GM12872 (cell line): Measurements from ENCODE around the gene UBQLN4.

ENCODE experiments used
- TF ChIP-seq, protein P1 (sequence below): IDR thresholded peaks from 3 replicates; pipeline ENCODE4 v1.5.1; 2011; ENCODE audit warnings: low read depth, mild to moderate bottlenecking, low read length, moderate library complexity; ENCODE audit not compliant: insufficient read depth

UBQLN4 gene

DNA sequence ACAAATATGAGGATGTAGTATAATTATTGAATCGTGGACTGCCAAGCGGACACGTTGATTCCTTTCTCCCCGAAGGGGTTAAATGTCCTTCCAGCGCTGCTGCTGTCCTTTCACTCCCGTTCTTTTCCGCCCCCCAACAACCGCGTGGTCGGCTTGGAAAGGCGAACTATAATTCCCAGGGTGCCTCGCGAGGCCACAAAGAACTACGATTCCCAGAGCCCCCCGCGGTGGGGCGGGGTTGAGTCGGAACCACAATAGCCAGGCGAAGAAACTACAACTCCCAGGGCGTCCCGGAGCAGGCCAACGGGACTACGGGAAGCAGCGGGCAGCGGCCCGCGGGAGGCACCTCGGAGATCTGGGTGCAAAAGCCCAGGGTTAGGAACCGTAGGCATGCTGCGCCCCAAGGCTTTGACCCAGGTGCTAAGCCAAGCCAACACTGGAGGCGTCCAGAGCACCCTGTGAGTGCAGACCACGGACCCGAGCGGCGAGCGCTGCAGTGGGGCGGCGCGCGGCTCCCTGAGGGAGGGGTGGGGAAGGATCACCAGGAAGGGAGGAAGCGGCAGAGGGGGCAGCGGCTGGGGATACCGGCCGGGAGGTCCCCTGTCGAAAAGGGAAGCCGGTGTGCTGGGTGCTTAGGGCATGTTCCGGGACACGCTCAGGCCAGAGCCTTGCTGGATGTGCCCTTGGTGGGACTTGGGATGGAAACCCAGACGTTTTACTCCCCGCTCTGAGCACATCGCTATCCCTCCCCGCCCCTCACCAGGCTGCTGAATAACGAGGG is 1.1 kb upstream of the UBQLN4 start, which contains the start of gene LAMTOR2:
LAMTOR2 (plus strand) TSS at position 283 of the 781 bp plus-strand sequence; CDS start at position 391, 108 bp downstream.
- TF ChIP-seq, protein P1, sequence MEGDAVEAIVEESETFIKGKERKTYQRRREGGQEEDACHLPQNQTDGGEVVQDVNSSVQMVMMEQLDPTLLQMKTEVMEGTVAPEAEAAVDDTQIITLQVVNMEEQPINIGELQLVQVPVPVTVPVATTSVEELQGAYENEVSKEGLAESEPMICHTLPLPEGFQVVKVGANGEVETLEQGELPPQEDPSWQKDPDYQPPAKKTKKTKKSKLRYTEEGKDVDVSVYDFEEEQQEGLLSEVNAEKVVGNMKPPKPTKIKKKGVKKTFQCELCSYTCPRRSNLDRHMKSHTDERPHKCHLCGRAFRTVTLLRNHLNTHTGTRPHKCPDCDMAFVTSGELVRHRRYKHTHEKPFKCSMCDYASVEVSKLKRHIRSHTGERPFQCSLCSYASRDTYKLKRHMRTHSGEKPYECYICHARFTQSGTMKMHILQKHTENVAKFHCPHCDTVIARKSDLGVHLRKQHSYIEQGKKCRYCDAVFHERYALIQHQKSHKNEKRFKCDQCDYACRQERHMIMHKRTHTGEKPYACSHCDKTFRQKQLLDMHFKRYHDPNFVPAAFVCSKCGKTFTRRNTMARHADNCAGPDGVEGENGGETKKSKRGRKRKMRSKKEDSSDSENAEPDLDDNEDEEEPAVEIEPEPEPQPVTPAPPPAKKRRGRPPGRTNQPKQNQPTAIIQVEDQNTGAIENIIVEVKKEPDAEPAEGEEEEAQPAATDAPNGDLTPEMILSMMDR: no peak

DNA sequence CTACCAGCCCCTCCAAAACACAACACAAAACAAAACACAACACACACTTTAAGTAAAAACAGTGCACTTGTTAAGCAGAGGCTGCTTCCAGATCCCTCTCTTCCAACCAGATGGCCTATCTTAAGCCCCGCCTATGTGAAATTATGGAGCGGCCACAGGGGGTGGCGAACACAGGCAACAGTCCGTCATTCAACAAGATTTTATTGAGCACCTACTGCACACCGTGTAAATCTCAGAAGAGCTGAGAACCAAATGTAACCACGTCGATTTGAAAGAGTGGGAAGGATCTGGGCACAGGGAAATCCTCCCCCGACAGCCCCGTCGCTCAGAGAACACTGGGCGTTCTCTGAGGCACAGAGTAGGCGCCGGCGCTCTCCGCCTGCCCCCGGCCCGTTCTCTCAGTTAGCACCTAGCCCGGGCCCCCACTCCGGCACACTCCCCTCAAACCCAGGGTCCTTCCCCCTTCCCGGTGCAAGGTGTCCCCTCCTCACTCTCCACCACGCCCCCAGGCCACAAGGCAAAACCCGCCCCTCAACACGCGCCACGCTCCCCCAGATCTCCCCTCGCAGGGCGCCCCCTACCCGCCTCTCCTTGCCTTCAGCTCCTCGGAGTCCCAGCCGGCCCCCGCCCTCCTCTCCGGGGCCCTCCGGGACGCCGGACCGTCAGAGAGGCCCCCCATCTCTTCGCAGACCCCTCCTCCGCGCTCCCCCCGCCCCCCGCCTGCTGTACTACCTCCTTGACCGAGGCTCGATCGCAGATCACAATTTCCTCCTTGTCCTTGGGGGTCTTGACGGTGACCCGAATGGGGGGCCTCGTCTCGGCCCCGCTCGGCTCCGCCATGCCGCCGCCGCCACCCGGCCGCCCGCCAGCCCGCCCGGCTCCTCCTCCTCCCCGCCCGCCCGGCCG is 483 bp downstream of the UBQLN4 start:
- TF ChIP-seq, protein P1: peak; percentile 53

DNA sequence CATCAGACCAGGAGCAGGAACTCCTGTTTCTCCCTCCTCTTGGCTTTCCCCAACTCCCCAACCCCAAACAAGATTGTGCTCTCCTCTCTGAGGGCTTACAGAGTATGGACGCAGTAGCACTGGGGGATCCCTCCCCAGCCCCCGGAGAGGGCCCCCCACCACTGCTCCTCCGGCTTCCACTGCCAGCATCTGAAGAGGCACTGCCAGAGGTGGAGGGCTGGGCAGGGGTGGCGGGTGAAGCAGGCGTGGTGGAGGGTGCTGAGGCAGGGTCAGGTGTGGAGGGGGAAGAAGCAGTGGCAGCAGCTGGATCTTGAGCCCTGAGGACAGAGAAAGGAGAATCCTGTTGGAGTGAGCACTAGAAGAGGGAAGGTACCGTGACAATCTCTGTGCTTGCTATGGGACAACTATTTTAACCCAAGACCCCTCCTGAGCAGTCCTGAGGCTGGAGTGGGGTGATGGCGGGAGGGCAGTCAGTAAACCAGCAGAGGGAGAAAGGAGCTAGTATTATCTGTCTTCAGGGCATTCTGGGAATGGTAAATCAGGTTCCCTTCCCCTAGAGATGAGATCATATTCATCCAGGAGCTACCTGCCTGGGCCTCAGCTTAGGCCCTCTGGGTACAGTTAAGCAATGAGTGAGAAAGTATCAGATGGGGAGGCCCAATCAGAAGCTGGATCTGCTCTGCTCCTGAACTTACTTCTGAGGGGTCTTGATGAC is 2.4 kb downstream of the UBQLN4 start:
- TF ChIP-seq, protein P1: no peak

DNA sequence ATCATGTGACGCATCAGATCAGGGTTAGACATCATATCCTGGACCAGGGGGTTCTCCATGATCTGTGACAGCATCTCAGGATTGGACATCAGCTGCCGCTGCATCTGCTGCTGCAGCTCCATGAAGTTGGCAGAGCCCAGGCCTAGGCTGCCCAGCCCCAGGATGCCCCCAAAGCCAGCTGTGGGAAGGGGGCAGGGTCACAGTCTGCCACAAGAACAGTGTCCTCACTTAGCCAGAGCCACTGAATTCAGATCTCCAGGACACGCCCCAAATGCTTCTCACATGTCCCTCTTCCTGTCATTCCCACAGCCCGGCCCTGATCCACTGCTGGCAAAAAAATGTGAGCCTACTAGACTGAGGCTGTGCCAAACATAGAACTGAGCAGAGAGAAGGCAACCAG is 3.2 kb downstream of the UBQLN4 start:
- TF ChIP-seq, protein P1: no peak

DNA sequence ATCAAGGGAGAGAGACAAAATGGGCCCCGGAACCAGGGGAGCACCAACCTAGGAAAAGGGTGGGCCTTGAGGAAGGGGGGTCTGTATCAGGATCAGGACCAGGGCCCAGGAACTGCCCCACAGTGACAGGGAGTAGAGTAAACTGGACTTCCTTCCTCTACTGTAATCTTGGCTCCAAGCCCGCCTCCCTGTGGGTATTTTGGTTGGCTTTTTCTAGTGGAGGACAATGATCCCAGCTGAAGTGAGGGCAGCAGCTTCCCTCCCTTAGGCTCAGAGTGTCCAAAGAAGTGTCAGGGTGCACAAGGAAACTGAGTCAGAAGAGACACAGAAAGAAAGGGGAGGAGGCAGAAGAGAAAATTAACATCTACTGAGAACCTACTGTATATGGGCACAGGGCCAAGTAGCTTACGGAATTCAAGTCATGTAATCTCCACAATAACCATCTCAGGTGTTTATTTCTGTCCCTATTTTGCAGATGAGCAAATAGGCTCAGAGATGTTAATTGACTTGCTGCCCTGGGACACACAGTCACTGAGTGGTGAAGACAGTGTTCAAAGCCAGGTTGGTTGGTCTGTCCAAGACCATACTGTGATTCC is 4.8 kb downstream of the UBQLN4 start:
- TF ChIP-seq, protein P1: no peak

DNA sequence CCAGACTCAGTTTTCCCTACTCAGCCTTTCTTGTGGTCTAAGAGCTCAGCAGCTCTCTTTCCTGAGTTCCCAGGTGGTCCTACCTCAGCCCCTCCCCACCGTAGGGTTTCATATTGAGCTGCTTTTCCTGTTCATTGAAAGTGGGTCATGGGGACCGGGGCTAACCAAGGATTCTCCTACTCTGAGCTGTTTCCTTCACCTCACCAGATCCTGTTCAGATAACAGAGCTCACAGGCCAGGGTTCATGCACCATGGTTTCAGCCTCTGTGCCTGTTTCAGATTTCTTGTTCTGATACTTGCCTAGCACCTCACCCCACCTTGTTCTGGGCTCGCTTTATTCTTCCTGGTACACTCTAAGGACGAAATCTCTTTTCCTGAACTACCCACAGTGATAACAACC is 8.5 kb downstream of the UBQLN4 start:
- TF ChIP-seq, protein P1: no peak
